Measurements from ENCODE around the gene PALD1. TPM values are rescaled to one million over a fixed set of nuclear protein-coding genes. Genes with fewer than 3 reads are reported as not detected.

The PALD1 gene
- polyA plus RNA-seq, 3 donors: 0.04 to 0.11 TPM; not detected in 1

DNA sequence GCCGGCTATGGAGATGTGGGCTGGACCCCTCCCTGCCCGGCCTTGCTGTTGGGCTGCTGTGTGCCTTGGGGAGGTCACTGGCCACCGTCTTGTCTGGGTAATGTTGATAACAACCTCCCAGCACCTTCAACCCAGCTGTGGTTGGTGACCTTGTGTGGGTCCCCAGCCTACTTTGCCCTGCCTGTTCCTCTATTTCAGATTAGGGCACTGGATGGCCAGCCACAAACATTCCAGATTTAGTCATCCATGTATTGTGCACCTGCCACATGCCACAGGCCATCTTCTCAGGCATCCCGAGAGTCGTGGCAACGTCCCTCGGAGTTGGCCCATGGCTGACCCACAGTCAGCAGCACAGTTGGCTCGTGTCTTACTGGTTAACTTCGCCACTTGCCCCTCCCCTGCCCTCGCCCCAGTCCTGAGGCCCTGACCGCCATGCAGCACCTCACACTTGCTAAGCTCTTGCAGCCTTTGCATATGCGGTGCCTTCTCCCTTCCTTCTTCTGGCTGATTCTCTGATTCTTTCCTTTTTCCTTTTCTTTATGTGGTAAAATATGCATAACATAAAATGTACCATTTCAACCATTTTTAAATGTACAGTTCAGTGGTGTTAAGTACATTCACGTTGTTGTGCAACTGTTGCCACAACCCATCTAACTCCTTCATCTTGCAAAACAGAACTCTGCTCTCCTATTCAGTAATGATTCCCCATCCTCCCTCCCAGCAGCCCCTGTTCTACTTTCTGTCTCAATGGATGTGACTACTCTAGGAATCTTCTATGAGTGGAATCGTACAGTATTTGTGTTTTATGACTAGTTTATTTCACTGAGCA is 63.4 kb downstream of the PALD1 start:
- Histone ChIP-seq H3K27me3 (ENCODE audit: control insufficient read depth in 2 of 2, insufficient read depth in 2 of 2, low read length in 2 of 2) (no peaks in the 10 kb centered on the region), H3K4me3 (replicated peaks in 1 of 3; ENCODE audit: low read depth in 2 of 3, low read length in 3 of 3) (no peak overlapping the region), H3K27ac (ENCODE audit: low read depth in 1 of 2, low read length in 2 of 2) (no peak overlapping the region), H3K4me2 (replicated peaks; ENCODE audit: extremely low read depth, low read length, poor library complexity, severe bottlenecking) (no peak overlapping the region), H3K36me3 (replicated peaks in 1 of 2; ENCODE audit: control insufficient read depth in 1 of 2, insufficient read depth in 2 of 2, low read length in 2 of 2) (no peaks in the 10 kb centered on the region), H3K9me3 (replicated peaks in 1 of 2; ENCODE audit: control insufficient read depth in 1 of 2, insufficient read depth in 1 of 2, low read length in 2 of 2) (no peaks in the 10 kb centered on the region), H3K9ac (ENCODE audit: insufficient read depth, low read length, poor library complexity, severe bottlenecking) (no peak overlapping the region), H2AFZ (ENCODE audit: insufficient read depth, low read depth, low read length, poor library complexity, severe bottlenecking) (no peak overlapping the region), H3K4me1 (ENCODE audit: control insufficient read depth in 1 of 2, insufficient read depth in 2 of 2, low read length in 2 of 2) (peaks cover 0 to 9% of the 10 kb centered on the region in 2 donors), H3K79me2 (ENCODE audit: insufficient read depth, low read length) (no peaks in the 10 kb centered on the region), H4K20me1 (ENCODE audit: insufficient read depth, low read length) (no peaks in the 10 kb centered on the region)
- no peak overlapping the region for H3K27ac Mint-ChIP-seq
- H3K9me3 Mint-ChIP-seq: no peaks in the 10 kb centered on the region
- TF ChIP-seq, protein P1, sequence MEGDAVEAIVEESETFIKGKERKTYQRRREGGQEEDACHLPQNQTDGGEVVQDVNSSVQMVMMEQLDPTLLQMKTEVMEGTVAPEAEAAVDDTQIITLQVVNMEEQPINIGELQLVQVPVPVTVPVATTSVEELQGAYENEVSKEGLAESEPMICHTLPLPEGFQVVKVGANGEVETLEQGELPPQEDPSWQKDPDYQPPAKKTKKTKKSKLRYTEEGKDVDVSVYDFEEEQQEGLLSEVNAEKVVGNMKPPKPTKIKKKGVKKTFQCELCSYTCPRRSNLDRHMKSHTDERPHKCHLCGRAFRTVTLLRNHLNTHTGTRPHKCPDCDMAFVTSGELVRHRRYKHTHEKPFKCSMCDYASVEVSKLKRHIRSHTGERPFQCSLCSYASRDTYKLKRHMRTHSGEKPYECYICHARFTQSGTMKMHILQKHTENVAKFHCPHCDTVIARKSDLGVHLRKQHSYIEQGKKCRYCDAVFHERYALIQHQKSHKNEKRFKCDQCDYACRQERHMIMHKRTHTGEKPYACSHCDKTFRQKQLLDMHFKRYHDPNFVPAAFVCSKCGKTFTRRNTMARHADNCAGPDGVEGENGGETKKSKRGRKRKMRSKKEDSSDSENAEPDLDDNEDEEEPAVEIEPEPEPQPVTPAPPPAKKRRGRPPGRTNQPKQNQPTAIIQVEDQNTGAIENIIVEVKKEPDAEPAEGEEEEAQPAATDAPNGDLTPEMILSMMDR (IDR thresholded peaks at IDR 0.05): no peak
- H3K27me3 Mint-ChIP-seq (ENCODE audit: low read depth in 3 of 3): peaks cover 0 to 5% (median 1%) of the 10 kb centered on the region in 3 donors
- no peak for DNase-seq
- H3K36me3 Mint-ChIP-seq: no peaks in the 10 kb centered on the region
- no peak overlapping the region for H3K4me3 Mint-ChIP-seq
- WGBS (ENCODE audit: insufficient coverage): 83% methylated on average over 7 of the region's 14 CpGs
- intact Hi-C loops (cut with micrococcal nuclease): no loop called here
- peaks cover 10% of the 10 kb centered on the region for H3K4me1 Mint-ChIP-seq

DNA sequence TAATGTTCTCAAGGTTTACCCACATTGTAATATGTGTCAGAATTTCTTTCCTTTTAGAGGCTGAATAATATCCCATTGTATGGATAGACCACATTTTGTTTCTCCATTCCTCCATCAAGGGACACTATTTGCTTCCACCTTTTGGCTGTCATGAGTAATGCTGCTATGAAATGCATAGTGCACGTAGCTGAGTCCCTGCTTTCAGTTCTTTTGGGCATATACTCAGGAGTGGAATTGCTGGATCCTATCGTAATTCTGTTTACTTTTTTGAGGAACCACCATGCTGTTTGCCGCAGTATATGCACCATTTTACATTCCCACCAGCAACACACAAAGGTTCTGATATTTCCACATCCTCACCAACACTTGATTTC is 64.0 kb downstream of the PALD1 start:
- H3K4me1 Mint-ChIP-seq: peaks cover 10% of the 10 kb centered on the region
- Histone ChIP-seq H3K4me3 (replicated peaks in 1 of 3; ENCODE audit: low read depth in 2 of 3, low read length in 3 of 3) (no peak overlapping the region), H3K36me3 (replicated peaks in 1 of 2; ENCODE audit: control insufficient read depth in 1 of 2, insufficient read depth in 2 of 2, low read length in 2 of 2) (no peaks in the 10 kb centered on the region), H3K27me3 (ENCODE audit: control insufficient read depth in 2 of 2, insufficient read depth in 2 of 2, low read length in 2 of 2) (no peaks in the 10 kb centered on the region), H3K79me2 (ENCODE audit: insufficient read depth, low read length) (no peaks in the 10 kb centered on the region), H2AFZ (ENCODE audit: insufficient read depth, low read depth, low read length, poor library complexity, severe bottlenecking) (no peak overlapping the region), H3K4me2 (replicated peaks; ENCODE audit: extremely low read depth, low read length, poor library complexity, severe bottlenecking) (no peak overlapping the region), H3K9ac (ENCODE audit: insufficient read depth, low read length, poor library complexity, severe bottlenecking) (no peak overlapping the region), H3K4me1 (ENCODE audit: control insufficient read depth in 1 of 2, insufficient read depth in 2 of 2, low read length in 2 of 2) (peaks cover 0 to 9% of the 10 kb centered on the region in 2 donors), H3K9me3 (replicated peaks in 1 of 2; ENCODE audit: control insufficient read depth in 1 of 2, insufficient read depth in 1 of 2, low read length in 2 of 2) (no peaks in the 10 kb centered on the region), H3K27ac (ENCODE audit: low read depth in 1 of 2, low read length in 2 of 2) (no peak overlapping the region), H4K20me1 (ENCODE audit: insufficient read depth, low read length) (no peaks in the 10 kb centered on the region)
- intact Hi-C loops (cut with micrococcal nuclease): no loop called here
- no peak for DNase-seq
- no peaks in the 10 kb centered on the region for H3K36me3 Mint-ChIP-seq
- TF ChIP-seq, protein P1 (IDR thresholded peaks at IDR 0.05): peak; percentile 16
- no peak overlapping the region for H3K27ac Mint-ChIP-seq
- no peak overlapping the region for H3K4me3 Mint-ChIP-seq
- H3K9me3 Mint-ChIP-seq: no peaks in the 10 kb centered on the region
- WGBS (ENCODE audit: insufficient coverage): 71% methylated on average over 2 of the region's 3 CpGs
- H3K27me3 Mint-ChIP-seq (ENCODE audit: low read depth in 3 of 3): peaks cover 0 to 5% (median 1%) of the 10 kb centered on the region in 3 donors
